ENCODE data around the gene LDB3.

Gene LDB3

GRCh38 chr10:86651021-86651471 is 17.3 kb upstream of the LDB3 start:
- Histone ChIP-seq H3K4me3 (no peak overlapping the region), H3K4me2 (peak overlapping the region; percentile 30; the same call in 1 of the 2 replicates), H3K36me3 (no peaks in the 10 kb centered on the region), H3K9me3 (no peaks in the 10 kb centered on the region), H3K27me3 (no peaks in the 10 kb centered on the region; the same call in 1 of the 2 replicates), H3K27ac (no peak overlapping the region), H3K4me1 (peaks cover 20% of the 10 kb centered on the region), H3K9ac (no peak overlapping the region), H4K20me1 (no peaks in the 10 kb centered on the region)
- no peak for TF ChIP-seq Cebpa-rat (IDR thresholded peaks at IDR 0.05)

GRCh38 chr10:86651631-86652331 is 16.5 kb upstream of the LDB3 start:
- H3K36me3 ChIP-seq, result no peaks in the 10 kb centered on the region
- H3K4me3 ChIP-seq, result no peak overlapping the region
- no peaks in the 10 kb centered on the region for H3K9me3 ChIP-seq
- TF ChIP-seq Cebpa-rat (IDR thresholded peaks at IDR 0.05), result no peak
- no peak overlapping the region for H3K9ac ChIP-seq
- H3K4me2 ChIP-seq, result peak overlapping the region; percentile 30; the same call in 1 of the 2 replicates
- no peak overlapping the region for H3K27ac ChIP-seq
- peaks cover 20% of the 10 kb centered on the region for H3K4me1 ChIP-seq
- H4K20me1 ChIP-seq, result no peaks in the 10 kb centered on the region
- no peaks in the 10 kb centered on the region; the same call in 1 of the 2 replicates for H3K27me3 ChIP-seq

- TF ChIP-seq Cebpa-rat (IDR thresholded peaks at IDR 0.05), result no peak
- Histone ChIP-seq H3K4me1 (peaks cover 20% of the 10 kb centered on the region), H3K4me3 (no peak overlapping the region), H3K9me3 (no peaks in the 10 kb centered on the region), H3K27me3 (no peaks in the 10 kb centered on the region; the same call in 1 of the 2 replicates), H3K4me2 (no peak overlapping the region), H3K36me3 (no peaks in the 10 kb centered on the region), H3K27ac (no peak overlapping the region), H4K20me1 (no peaks in the 10 kb centered on the region), H3K9ac (no peak overlapping the region)
Measured at GRCh38 chr10:86652361-86653202, 15.7 kb upstream of the LDB3 start.

GRCh38 chr10:86653379-86653778 is 14.9 kb upstream of the LDB3 start:
- H3K4me1 ChIP-seq, result peaks cover 20% of the 10 kb centered on the region
- no peak overlapping the region for H3K27ac ChIP-seq
- no peak overlapping the region for H3K9ac ChIP-seq
- no peaks in the 10 kb centered on the region for H3K9me3 ChIP-seq
- no peaks in the 10 kb centered on the region; the same call in 1 of the 2 replicates for H3K27me3 ChIP-seq
- H3K4me3 ChIP-seq, result no peak overlapping the region
- no peak for TF ChIP-seq Cebpa-rat (IDR thresholded peaks at IDR 0.05)
- H3K36me3 ChIP-seq, result no peaks in the 10 kb centered on the region
- no peaks in the 10 kb centered on the region for H4K20me1 ChIP-seq
- no peak overlapping the region for H3K4me2 ChIP-seq

- no peak for TF ChIP-seq Cebpa-rat (IDR thresholded peaks at IDR 0.05)
- H3K4me1 ChIP-seq, result peaks cover 20% of the 10 kb centered on the region
- no peaks in the 10 kb centered on the region for H4K20me1 ChIP-seq
- H3K9me3 ChIP-seq, result no peaks in the 10 kb centered on the region
- H3K4me2 ChIP-seq, result no peak overlapping the region
- no peaks in the 10 kb centered on the region for H3K36me3 ChIP-seq
- H3K4me3 ChIP-seq, result no peak overlapping the region
- H3K27me3 ChIP-seq, result no peaks in the 10 kb centered on the region; the same call in 1 of the 2 replicates
- no peak overlapping the region for H3K27ac ChIP-seq
- no peak overlapping the region for H3K9ac ChIP-seq
Measured at GRCh38 chr10:86653987-86654386, 14.3 kb upstream of the LDB3 start.

GRCh38 chr10:86654411-86655172 is 13.7 kb upstream of the LDB3 start, which contains the start of gene OPN4:
Gene OPN4 (plus strand): TSS chr10:86654547. CDS start chr10:86654784, 237 bp downstream.
- no peaks in the 10 kb centered on the region for H3K9me3 ChIP-seq

GRCh38 chr10:86655173-86655540 is 13.2 kb upstream of the LDB3 start:
- H3K9ac ChIP-seq, result no peak overlapping the region
- H3K36me3 ChIP-seq, result no peaks in the 10 kb centered on the region
- H3K4me3 ChIP-seq, result no peak overlapping the region
- H3K9me3 ChIP-seq, result no peaks in the 10 kb centered on the region
- no peaks in the 10 kb centered on the region; the same call in 1 of the 2 replicates for H3K27me3 ChIP-seq
- no peak overlapping the region for H3K4me2 ChIP-seq
- no peaks in the 10 kb centered on the region for H4K20me1 ChIP-seq
- H3K27ac ChIP-seq, result no peak overlapping the region
- H3K4me1 ChIP-seq, result peaks cover 15% of the 10 kb centered on the region
- no peak for TF ChIP-seq Cebpa-rat (IDR thresholded peaks at IDR 0.05)

More at GRCh38 chr10:86654411-86655172, 13.7 kb upstream of the LDB3 start, which contains the start of gene OPN4:
- peaks cover 21% of the 10 kb centered on the region for H3K4me1 ChIP-seq
- no peak within 1 kb of the TSS for H3K27ac ChIP-seq
- H3K9ac ChIP-seq, result no peak within 1 kb of the TSS
- no peak within 1 kb of the TSS for H3K4me2 ChIP-seq
- no peak for TF ChIP-seq Cebpa-rat (IDR thresholded peaks at IDR 0.05)
- H3K4me3 ChIP-seq, result no peak within 1 kb of the TSS
- no peaks in the 10 kb centered on the region for H4K20me1 ChIP-seq
- no peaks in the 10 kb centered on the region for H3K36me3 ChIP-seq
- no peaks in the 10 kb centered on the region; the same call in 1 of the 2 replicates for H3K27me3 ChIP-seq

GRCh38 chr10:86655596-86655995 is 12.7 kb upstream of the LDB3 start:
- Histone ChIP-seq H3K9ac (no peak overlapping the region), H3K4me3 (no peak overlapping the region), H4K20me1 (no peaks in the 10 kb centered on the region), H3K4me1 (peaks cover 11% of the 10 kb centered on the region; the same call in 1 of the 2 replicates), H3K27me3 (no peaks in the 10 kb centered on the region; the same call in 1 of the 2 replicates), H3K4me2 (no peak overlapping the region), H3K9me3 (no peaks in the 10 kb centered on the region), H3K36me3 (no peaks in the 10 kb centered on the region), H3K27ac (no peak overlapping the region)
- TF ChIP-seq Cebpa-rat (IDR thresholded peaks at IDR 0.05), result no peak

GRCh38 chr10:86657011-86657395 is 11.3 kb upstream of the LDB3 start:
- Histone ChIP-seq H3K27me3 (no peaks in the 10 kb centered on the region; the same call in 1 of the 2 replicates), H3K9ac (no peak overlapping the region), H3K27ac (no peak overlapping the region), H3K4me1 (peaks cover 7% of the 10 kb centered on the region; the same call in 1 of the 2 replicates), H3K36me3 (no peaks in the 10 kb centered on the region), H3K4me2 (no peak overlapping the region), H4K20me1 (no peaks in the 10 kb centered on the region), H3K9me3 (no peaks in the 10 kb centered on the region), H3K4me3 (no peak overlapping the region)
- no peak for TF ChIP-seq Cebpa-rat (IDR thresholded peaks at IDR 0.05)

All from BLaER1 (cell line).